Measurements from ENCODE around the gene SPDYE4.
A peak's percentile ranks its signal among the peaks of the same experiment; 100 is the strongest.
"Not testable (repeated sequence)": the region's sequence is repeated elsewhere in the genome, so short reads cannot be mapped to it uniquely, and the experiment has no call there.

SPDYE4 gene, protein sequence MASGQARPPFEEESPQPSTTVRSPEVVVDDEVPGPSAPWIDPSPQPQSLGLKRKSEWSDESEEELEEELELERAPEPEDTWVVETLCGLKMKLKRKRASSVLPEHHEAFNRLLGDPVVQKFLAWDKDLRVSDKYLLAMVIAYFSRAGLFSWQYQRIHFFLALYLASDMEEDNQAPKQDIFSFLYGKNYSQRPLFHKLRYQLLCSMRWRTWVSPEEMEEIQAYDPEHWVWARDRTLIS

DNA sequence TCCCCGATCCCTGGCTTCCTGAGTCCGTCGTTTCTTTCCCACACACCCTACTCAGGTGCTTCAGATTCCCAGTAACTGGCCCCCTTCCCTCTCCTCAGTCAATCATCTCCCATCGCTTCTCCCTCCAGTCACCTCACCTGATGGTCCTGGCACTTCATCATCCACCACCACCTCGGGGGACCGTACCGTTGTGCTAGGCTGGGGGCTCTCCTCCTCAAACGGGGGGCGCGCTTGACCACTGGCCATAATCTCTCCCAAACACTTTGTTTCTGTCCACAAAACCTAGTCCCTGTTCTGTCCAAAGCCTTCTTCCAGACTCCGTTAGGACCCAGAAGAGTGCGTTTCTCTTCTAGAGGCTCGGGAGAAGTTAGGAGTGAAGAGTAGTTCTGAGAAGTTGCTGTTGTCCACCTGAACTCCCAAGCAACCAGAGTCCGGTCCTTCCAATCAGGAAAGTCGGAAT, at the start of gene SPDYE4:
Gene SPDYE4, minus strand, starts transcription at position 410 of the 460 bp plus-strand sequence. Its CDS starts 164 bp downstream, at position 246.
- no peak for DNase-seq (ENCODE audit: low read depth)

DNA sequence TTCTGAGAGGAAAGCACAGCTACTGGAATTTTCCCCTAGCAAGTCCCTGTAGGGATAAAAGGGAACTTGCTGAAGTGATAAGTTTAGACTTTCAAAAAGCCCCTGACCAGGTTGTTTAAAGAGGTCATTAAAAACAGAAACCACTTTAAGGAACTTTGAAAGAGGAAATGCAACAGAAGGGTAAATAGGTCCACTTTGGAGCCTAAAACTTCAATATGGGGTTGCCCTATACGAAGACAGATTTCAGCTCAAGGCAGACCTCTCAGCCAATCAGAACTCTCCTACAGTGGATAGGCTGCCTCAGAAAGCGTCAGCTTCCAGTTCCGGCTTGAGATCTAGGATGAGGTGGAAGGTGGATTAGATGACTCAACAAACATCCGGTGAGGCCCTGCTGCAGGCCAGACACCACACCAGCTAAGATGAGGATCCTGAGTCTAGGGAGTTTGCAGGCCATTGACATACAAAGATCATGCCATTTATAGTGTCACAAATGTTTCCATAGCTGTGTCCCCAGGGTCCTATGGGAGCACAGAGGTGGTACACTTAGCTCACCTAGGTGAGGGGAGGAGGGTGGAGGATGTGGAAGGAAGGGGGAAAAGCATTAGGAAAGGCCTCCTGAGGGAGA, 48.7 kb upstream of the SPDYE4 start:
- no peak for DNase-seq (ENCODE audit: low read depth)

GRCh38 chr17:8806253-8806925, 48.0 kb upstream of the SPDYE4 start:
- no peak for DNase-seq (ENCODE audit: low read depth)

GRCh38 chr17:8805396-8805795, 47.0 kb upstream of the SPDYE4 start:
- not testable (repeated sequence) for DNase-seq (ENCODE audit: low read depth)

DNA sequence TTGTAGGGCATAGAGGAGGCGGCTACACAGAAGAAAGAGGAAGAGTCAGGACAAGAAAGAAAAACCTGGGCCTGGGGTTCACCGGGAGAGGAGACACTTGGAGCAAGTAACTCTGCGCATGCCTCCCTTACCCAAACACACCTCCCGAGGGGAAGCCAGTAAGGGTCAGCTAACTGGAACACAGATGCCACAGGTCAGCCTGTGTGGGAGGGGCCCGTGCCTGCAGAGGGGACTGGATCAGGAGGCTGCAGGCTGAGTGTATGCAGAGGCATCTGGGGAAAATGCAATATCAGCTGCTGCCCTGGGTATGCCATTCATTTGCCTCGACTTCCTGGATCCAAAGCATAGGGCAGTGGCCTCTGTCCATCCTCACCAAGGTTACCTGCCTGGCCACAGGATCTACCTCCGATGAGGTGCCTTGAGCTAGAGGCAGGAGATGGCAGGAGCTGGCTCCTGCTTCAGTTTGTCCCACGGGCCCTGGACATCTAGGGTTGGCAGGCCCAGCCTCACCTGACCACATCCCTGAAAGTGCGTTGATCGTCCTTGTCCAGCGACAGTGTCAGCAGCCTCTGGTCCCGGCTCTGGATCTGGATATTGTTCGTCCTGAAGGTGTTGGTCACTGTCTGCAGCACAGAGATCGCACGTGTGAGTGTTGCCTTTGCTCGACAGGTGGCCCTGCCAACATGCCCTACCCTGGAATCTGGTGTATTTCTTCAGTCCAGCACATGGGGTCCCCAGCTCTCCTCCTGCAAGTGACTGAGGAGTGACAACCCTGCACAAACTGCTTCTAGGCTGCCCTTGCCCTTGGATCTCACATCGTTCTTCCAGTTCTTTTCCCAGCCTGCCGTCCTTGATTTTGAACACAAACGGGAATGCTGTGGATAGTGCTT, 45.4 kb upstream of the SPDYE4 start:
- DNase-seq (ENCODE audit: low read depth) = no peak

DNA sequence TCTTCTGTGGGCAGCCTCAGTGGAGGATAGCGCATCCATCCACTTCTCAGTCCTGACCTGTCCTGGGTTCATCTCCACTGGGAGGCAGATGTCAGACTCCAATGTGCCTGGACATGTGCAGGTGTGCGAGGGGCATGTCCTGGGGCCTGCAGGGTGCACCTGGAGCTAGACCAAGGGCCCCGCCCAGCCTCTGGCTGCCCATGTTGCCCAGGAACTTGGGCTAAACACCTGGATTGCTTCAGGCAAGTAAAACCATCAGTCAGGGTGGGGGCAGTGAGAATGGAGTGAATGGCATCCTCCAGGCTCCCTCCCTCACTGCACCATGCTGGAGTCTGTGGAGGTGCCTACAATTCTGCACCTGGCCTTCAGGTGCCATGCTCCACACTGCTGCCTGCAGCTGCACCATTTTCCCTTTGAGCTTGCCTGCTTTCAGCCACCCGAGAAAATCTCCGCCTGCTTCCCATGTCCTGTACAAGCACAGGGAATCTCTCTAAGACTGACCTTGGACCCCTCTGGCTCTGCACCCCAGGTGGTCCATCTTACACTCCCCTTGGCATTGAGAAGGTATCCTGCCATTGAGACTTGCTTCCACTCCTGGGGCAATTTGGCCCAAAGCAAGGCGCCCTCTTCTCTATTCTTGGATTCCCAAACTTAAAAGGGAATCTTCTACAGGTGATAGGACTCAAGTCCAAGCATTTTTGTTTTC, 42.9 kb upstream of the SPDYE4 start:
- DNase-seq (ENCODE audit: low read depth) = no peak

- no peak for DNase-seq (ENCODE audit: low read depth)
These were observed 42.3 kb upstream of the SPDYE4 start for GRCh38 chr17:8800656-8801055.

- no peak for DNase-seq (ENCODE audit: low read depth)
These were observed 41.3 kb upstream of the SPDYE4 start for GRCh38 chr17:8799570-8800212.

DNA sequence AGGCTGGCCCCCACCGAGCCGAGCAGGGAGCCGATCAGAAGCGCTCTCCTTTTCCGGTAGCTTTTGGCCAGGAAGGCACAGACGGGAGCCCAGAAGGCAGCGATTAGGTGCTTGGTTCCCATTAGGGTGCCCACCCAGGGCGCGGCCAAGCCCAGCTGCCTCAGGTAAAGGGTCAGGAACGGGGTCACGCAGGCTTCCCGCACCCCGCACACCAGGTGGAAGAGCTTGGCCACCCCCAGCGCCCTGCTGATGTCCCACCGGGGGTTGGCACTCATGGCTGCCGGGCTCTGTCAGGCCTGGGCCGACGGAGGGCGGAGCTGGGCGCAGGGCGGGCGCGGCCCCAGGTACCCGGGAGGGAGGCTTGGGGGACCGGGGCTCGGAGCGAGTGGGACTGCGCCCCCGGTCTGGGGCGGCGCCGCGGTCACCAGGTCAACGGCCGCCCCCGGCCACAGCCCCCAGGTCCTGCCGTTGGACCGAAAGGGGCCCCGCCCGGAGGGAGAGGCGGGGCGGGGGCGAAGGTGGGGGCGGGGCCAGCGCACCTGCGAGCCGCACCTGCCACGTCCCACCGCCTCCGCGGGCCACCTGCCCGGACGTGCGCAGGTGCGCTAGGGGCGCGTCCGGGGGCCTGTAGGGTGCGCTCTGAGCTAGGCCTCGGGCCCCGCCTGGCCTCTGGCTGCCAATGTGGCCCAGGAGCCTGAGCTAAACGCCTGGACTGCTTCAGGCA, 40.7 kb upstream of the SPDYE4 start, which contains the start of gene MFSD6L:
Gene MFSD6L, minus strand, starts transcription at position 520 of the 724 bp plus-strand sequence. Its CDS starts 245 bp downstream, at position 275.
- no peak for DNase-seq (ENCODE audit: low read depth)

- no peak for DNase-seq (ENCODE audit: low read depth)
These were observed 40.0 kb upstream of the SPDYE4 start for GRCh38 chr17:8798176-8798845.

GRCh38 chr17:8797621-8798175, 39.4 kb upstream of the SPDYE4 start:
- DNase-seq (ENCODE audit: low read depth) = no peak

DNA sequence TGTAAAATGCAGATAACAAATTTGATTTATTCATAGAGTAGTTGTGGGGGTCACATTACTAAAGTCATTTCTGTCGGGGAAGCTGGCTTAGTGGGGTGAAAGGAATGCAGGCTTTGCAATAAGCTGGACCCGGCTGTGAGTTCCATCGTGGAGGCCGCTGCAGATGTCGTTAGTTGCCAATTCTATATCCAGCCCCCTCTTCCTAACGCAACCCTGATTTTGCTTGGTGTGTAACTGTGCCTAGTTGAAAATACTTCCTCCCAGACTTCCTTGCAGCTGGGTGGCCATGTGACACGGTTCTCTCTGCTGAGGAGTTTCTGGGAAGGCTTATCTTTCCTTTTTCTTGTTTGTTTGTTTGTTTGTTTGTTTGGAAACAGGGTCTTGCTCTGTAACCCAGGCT, 36.3 kb upstream of the SPDYE4 start:
- no peak for DNase-seq (ENCODE audit: low read depth)

DNA sequence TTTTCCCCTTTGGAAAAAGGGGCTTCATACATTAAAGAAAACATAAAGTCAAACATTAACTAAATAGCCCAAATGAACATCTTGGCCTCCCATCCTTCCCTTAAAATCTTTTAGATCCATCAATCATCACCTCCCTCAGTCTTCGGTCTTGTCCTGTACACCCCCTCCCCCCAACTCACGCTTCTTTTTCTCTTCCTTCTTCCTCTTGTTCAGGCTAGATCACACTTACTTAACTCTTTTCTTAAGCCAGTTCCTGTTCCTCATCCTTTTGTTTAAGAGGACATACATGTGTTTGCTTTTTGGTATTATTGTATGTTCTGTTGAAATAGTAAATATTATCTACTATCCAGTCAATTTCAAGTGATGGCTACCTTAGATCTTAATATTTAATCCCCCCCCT, 35.3 kb upstream of the SPDYE4 start:
- DNase-seq (ENCODE audit: low read depth) = no peak

GRCh38 chr17:8792646-8793045, 34.3 kb upstream of the SPDYE4 start:
- no peak for DNase-seq (ENCODE audit: low read depth)

DNA sequence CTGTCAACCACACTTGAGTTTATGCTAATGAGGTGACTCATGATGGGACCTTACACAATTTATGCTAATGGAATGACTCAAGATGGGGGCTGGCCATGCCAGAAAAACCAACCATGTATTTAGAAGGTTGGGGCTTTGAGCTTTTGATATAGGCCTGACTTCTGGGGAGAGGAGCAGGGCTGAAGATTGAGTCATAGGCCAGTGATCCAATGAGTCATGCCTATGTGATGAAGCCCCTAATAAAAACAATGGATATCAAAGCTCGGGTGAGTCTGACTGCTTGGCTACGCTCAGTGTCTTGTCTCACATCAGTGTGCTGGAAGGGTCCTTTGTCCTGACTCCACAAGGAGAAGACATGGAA, 33.5 kb upstream of the SPDYE4 start:
- DNase-seq (ENCODE audit: low read depth) = peak; percentile 26

- DNase-seq (ENCODE audit: low read depth) = no peak
These were observed 33.0 kb upstream of the SPDYE4 start for GRCh38 chr17:8791248-8791909.

DNA sequence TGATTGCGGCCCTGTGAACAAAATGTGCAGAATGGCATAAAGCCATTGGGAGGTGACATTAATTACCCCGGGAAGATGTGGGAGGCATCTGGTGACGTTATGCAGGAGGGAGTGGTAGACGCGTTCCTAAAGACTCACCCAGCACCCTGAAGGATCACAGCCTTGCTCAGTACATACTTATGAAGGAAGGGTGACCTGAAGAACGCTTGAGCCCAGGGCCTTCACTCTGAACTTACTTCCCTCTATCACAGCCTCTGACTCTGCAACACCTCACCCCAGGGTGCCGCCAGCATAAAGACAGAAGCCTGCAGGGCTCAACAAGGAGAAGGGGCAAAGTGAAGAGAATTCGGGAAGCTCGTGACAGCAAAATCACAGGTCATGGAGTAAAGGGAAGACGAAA, 31.4 kb upstream of the SPDYE4 start:
- DNase-seq (ENCODE audit: low read depth) = no peak

- DNase-seq (ENCODE audit: low read depth) = no peak
These were observed 30.7 kb upstream of the SPDYE4 start for GRCh38 chr17:8788998-8789397.
